HTERT RPE-1 (cell line): ENCODE data around the gene STH.

Experiments
- in situ Hi-C: fragments of 300-500 bp; cut with MboI; formaldehyde crosslinking; loops from 4 replicates; pipeline ENCODE4 v1.14.3; 2020; ENCODE audit warnings: low sequenced_read_pairs

Gene STH

DNA sequence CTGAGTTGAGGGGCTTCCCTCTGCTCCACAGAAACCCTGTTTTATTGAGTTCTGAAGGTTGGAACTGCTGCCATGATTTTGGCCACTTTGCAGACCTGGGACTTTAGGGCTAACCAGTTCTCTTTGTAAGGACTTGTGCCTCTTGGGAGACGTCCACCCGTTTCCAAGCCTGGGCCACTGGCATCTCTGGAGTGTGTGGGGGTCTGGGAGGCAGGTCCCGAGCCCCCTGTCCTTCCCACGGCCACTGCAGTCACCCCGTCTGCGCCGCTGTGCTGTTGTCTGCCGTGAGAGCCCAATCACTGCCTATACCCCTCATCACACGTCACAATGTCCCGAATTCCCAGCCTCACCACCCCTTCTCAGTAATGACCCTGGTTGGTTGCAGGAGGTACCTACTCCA, 26.0 kb downstream of the STH start:
- in situ Hi-C loops, result no loop called here

DNA sequence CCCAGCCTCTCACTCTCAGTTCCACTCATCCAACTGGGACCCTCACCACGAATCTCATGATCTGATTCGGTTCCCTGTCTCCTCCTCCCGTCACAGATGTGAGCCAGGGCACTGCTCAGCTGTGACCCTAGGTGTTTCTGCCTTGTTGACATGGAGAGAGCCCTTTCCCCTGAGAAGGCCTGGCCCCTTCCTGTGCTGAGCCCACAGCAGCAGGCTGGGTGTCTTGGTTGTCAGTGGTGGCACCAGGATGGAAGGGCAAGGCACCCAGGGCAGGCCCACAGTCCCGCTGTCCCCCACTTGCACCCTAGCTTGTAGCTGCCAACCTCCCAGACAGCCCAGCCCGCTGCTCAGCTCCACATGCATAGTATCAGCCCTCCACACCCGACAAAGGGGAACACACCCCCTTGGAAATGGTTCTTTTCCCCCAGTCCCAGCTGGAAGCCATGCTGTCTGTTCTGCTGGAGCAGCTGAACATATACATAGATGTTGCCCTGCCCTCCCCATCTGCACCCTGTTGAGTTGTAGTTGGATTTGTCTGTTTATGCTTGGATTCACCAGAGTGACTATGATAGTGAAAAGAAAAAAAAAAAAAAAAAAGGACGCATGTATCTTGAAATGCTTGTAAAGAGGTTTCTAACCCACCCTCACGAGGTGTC, 26.6 kb downstream of the STH start:
- in situ Hi-C loops, result no loop called here

DNA sequence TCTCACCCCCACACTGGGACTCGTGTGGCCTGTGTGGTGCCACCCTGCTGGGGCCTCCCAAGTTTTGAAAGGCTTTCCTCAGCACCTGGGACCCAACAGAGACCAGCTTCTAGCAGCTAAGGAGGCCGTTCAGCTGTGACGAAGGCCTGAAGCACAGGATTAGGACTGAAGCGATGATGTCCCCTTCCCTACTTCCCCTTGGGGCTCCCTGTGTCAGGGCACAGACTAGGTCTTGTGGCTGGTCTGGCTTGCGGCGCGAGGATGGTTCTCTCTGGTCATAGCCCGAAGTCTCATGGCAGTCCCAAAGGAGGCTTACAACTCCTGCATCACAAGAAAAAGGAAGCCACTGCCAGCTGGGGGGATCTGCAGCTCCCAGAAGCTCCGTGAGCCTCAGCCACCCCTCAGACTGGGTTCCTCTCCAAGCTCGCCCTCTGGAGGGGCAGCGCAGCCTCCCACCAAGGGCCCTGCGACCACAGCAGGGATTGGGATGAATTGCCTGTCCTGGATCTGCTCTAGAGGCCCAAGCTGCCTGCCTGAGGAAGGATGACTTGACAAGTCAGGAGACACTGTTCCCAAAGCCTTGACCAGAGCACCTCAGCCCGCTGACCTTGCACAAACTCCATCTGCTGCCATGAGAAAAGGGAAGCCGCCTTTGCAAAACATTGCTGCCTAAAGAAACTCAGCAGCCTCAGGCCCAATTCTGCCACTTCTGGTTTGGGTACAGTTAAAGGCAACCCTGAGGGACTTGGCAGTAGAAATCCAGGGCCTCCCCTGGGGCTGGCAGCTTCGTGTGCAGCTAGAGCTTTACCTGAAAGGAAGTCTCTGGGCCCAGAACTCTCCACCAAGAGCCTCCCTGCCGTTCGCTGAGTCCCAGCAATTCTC, 27.4 kb downstream of the STH start:
- in situ Hi-C loops, result no loop called here

DNA sequence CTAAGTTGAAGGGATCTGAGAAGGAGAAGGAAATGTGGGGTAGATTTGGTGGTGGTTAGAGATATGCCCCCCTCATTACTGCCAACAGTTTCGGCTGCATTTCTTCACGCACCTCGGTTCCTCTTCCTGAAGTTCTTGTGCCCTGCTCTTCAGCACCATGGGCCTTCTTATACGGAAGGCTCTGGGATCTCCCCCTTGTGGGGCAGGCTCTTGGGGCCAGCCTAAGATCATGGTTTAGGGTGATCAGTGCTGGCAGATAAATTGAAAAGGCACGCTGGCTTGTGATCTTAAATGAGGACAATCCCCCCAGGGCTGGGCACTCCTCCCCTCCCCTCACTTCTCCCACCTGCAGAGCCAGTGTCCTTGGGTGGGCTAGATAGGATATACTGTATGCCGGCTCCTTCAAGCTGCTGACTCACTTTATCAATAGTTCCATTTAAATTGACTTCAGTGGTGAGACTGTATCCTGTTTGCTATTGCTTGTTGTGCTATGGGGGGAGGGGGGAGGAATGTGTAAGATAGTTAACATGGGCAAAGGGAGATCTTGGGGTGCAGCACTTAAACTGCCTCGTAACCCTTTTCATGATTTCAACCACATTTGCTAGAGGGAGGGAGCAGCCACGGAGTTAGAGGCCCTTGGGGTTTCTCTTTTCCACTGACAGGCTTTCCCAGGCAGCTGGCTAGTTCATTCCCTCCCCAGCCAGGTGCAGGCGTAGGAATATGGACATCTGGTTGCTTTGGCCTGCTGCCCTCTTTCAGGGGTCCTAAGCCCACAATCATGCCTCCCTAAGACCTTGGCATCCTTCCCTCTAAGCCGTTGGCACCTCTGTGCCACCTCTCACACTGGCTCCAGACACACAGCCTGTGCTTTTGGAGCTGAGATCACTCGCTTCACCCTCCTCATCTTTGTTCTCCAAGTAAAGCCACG, 28.3 kb downstream of the STH start:
- in situ Hi-C loops, result no loop called here

DNA sequence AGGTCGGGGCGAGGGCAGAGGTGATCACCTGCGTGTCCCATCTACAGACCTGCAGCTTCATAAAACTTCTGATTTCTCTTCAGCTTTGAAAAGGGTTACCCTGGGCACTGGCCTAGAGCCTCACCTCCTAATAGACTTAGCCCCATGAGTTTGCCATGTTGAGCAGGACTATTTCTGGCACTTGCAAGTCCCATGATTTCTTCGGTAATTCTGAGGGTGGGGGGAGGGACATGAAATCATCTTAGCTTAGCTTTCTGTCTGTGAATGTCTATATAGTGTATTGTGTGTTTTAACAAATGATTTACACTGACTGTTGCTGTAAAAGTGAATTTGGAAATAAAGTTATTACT, 28.9 kb downstream of the STH start:
- in situ Hi-C loops, result no loop called here

DNA sequence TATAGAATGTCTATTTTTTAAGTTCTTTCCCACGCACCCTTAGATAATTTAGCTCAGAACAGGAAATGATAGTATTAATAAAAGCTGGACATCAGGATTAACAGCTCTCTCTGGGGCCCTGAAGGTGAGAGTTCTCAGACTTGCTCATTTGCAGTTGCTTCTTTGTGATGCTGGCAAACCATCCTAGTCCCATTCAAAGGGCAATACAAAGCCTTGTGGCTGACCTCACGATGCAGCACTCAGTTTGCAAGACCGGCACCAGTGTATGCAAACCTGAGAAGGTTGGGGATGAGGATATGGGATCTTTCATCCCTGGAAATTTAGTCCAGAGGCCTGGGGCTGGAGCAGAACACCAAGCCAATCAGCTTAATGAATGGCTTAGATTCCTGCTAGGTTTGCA, 29.3 kb downstream of the STH start:
- in situ Hi-C loops, result no loop called here

DNA sequence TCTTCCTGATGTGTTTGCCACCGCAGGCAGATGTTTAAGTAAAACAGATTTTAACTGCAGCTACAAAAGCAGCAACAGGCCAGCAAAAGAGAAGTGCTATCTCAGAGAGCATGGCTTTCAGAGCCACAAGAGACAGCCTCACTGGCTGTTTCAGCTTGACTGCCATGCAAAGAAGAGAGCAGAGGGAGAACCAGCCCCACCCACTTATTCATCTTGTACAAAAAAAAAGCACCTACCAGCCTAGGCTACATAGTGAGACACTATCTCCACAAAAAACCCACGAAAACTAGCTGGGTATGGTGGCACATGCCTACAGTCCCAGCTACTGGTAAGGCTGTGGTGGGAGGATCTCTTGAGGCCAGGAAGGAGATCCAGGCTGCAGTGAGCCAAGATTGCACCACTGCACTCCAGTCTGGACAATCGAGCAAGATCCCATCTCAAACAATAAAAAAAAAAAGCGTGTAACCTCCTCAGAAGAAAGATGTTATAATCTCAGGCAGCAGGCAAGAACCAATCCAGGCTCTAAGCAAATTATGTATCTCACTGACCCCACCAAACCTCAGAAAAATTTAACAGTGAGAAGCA, 30.0 kb downstream of the STH start:
- in situ Hi-C loops, result no loop called here

DNA sequence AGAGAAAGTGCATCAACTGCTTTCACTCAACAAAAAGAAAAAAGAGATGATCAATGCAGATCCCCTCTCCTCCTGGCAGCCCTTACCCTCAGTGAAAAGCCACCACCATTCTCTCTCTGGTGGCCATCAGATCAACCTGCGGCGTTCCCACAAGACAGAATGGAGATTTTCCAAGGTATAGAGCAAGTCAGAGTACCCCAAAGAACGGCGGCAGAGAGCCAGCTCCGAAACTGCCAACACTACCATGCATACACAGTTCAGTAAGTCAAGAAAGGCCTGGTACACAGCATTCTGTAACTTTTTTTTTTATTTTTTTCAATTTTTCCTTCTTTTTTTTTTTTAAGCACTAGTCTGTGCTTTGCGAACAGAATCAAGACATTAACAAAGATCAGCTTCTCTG, 30.6 kb downstream of the STH start:
- in situ Hi-C loops, result no loop called here

DNA sequence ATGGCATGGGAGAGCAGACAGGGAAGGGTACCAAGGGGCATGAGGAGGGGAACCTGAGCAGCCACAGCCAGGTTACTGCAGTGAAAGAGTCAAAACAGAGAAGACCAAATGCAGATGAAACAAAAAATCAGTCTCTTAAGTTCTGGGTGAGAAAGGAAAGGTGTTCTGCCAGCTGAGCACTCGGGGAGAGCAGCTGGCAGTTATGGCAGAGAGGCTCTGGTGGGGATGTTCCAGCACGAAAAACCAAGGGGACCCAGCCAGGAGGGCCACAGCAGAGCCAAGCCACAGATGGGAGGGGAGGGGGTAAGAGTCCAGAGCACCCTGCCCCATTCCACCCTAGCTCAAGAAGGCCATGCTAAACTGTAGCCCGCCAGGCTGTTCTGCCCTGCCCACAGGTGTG, 31.7 kb downstream of the STH start:
- in situ Hi-C loops, result no loop called here

DNA sequence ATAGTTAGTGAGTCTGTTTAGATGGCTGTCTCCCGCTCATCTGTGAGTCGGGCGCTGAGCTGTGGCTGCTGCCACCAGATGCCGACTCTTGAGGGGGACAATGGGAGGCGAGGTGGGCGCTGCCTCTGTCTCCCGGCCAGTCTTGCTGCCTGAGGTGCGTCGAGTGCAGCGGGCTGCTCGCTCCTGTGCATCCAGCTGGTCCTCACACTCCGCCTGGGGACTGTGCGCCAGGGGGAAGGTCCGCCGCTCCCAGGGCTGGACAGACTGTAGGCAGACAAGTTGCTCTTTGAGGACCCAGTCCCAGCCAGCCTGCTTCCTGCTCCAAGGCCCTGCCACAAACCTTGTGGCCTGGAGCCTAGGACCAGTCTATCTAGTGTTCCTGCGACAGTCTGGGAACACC, 32.4 kb downstream of the STH start:
- in situ Hi-C loops, result no loop called here

DNA sequence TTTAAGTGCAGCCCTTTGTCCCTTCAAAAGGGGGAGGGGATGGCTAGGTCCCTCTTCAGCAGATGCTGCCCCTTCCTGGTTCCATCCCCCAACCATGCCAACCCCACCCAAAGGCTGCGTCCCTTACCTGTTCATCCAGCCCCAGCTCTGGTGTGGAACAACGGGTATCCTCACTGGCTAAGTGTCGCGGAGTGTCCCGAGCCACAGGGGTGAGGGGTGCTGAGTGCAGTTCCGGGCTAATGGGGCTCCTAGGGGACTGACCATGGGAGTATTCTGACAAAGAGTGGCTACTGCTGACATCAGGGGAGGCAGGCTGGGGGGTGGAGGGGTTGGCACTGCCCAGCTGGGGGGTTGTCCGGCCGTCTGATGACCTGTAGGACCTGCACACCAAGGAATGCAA, 32.9 kb downstream of the STH start:
- in situ Hi-C loops, result no loop called here

DNA sequence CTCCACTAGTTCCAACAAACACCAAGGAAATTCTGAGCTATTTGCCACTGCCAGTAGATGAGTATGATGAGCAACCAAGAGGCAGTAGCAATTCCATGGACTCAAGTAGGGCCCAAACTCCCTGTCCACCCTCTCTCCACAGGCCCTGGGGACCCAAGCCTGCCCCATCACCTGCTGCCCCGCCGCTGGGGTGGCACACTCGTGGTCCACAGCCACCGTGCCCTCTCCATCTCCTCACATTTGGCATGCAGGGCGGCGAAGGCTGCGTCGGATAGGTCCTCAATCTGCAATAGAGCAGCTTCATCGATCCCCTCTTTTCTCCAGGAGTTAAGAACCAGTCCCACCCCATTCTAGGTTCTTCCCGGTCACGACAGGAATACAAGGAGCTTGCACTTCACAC, 33.9 kb downstream of the STH start:
- in situ Hi-C loops, result no loop called here

DNA sequence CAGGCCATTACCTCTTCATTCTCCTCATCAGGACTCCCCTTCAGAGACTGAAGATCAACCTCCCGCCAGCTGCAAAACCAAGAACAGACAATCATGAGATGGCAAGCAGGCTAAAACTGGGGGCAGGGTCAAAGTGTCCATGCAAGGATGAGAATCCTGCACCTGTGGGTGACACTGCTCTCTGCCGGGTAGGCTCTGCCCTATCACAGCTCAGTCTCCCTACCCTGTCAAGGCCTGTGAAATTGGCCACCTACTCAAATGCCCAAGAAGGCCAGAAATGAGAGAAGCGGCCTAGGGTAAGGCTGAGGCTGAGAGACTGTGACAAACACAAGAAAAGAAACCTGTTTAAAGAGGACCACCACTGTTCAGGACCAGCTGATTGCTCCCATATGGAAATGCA, 34.3 kb downstream of the STH start:
- in situ Hi-C loops, result no loop called here

DNA sequence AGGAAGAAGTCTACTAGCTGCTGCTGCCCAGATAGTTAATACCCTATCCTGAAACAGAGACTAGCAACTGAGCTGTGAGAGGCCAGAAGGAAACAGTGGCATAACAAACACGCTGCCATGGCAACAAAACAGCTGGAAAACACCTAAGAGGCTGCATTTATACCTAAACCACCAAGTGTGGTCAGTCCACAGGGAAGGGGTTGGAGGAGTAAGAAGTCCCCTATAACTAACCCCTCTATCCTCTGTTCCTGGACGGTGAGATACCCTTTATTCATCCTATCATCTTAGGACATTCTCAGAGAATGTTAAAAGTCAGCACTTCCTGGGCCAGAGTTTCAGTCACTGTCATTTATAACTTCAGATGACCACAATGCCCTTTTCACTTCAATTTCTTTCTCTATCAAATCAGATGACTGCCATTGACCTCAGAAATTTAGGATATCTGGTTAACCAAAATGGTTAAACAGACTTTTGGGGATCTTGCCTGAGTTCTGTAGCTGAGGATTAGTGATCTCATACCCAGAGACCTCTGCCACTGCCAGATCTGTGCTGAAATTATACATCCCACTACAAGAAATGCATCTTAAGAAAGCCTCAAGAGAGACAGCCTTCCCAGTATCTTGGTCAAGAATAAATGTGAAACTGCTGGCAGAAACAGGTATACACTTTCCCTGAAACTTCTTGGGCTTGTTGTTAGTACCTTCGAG, 36.2 kb downstream of the STH start:
- in situ Hi-C loops, result no loop called here

DNA sequence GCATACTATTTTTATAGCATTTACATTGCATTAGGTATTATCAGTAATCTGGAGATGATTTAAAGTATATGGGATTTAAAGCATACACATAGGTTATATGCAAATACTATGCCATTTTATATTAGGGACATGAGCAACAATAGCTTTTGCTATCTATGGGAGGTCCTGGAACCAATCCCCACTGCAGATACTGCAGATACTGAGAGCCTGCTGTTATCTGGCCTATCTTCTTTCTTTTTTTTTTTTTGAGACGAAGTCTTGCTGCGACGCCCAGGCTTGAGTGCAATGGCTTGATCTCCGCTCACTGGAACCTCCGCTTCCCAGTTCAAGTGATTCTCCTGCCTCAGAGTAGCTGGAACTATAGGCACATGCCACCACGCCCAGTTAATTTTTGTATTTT, 37.4 kb downstream of the STH start:
- in situ Hi-C loops, result no loop called here

DNA sequence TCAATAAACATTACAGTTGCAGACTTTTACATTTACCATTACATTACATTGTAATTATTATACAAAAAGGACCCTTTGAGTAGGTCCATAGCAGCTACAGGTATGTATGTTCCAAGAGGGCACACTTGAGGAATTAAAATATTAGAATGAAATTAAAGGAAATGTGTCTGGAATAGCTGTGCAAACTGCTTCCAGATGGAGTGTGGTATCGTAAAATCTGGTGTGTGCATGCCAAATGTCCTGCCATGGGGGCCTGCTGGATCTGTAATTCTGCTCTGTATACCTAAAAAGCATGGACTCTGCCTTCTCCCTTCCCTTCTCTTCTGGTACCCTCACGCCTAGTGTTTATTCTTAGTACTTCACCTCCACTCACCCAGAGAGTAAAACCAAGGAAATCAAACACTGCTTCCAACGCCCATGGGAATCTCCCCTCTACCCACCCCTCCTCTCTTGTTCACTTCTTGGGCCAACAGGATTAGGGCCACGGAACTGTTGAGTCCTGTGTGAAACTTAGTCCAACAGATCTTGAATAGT, 38.7 kb downstream of the STH start:
- in situ Hi-C loops, result no loop called here

DNA sequence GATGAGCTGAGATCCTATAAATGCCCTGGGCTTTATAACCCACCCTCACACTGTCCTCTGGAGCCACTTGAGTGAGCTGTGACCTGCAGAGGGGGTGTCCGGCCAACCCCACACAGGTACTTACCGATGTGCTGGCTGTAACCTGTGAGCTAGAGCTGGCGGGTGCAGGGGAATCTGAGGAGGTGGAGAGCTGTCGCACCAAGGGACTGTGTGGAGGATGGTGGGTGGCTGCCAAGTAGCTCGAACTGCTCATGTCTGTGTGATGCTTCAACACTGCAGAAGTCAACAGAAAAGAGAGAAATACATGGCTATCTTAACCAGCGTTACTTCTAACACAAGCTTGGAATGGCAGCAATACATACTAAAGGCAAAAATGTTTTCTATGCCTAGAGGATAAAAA, 39.4 kb downstream of the STH start:
- in situ Hi-C loops, result no loop called here

DNA sequence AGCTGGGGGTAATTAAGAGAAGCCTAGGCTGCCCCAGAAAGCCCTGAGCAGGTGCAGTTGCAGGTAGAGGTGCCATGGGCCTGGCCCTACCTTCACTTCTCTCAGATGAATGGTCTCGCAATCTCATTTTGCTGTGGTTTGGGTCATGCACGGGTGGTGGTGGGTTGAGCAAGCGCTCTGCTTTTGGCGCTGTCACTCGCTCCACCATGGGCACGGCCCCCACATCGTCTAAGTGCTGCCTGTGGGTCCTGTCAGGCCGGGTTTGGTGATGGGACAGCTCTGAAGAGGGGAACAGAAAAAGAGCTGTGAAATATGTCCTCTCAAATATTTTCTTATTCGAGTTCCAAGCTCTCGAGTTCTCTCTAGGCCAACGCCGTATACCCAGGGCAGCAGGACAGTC, 39.9 kb downstream of the STH start:
- in situ Hi-C loops, result no loop called here

DNA sequence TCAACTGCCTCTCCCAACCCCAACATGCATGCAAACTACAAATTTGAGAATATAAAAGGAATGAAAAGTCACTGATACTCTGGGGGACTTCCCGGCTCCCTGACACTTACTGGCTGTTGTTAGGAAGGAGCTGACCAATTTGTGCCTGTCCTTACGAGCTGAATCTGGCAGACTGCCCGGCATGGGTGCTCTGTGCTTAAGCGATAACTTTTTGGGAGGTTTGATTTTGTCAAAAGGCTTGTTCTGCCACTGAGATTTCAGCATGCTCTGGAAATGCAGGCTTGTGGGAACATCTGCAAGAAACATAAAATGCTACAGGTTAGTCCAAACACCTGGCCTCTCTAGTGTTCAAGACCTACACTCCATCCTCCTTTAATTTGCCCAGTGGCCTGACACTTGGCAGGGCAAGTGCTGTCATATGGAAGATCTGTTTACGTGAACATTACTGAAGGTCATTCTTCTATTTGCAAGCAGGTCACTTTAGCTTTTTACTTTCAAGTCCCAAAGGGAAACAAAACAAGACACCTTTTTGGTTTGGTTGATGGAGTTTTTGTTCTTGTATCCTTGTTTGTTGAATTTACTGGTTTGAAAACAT, 40.6 kb downstream of the STH start:
- in situ Hi-C loops, result no loop called here

DNA sequence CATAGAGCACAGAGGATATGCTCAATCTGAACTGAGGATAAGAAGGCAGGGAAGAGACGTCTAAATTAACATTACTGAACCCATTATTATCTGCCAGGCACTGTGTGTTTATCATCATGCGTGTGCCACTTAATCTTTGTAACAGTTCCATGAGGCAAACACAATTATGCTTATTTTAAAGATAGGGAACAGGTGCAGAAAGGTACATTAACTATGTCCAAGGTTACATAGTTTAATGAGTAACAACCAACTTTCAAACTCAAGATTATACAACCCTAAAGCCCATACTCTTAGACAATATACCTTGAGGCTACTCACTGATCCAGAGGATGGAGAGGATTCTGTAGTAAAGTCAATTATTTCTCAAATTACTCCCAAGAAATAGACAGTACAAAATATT, 43.2 kb downstream of the STH start:
- in situ Hi-C loops, result no loop called here
